K562 (cell line): ENCODE measurements around the gene RAPGEF5. TPM values are rescaled to one million over a fixed set of nuclear protein-coding genes. Genes with fewer than 3 reads are reported as not detected.

Experiments used
- ATAC-seq: fragments of 200-7000 bp; cut with Tn5 transposase; 3 replicates; pipeline ENCODE4 v1.9.1; 2020; ENCODE audit warnings: moderate library complexity
- BruUV-seq: library from RNA; stranded (reverse); fragments of 400-500 nt; replicated peaks from 2 replicates; lab custom pipeline; 2021; lab: Mats Ljungman, UMichigan
- CTCF ChIA-PET: fragments of 300-600 bp; formaldehyde crosslinking; extraction: SDS; loops from one replicate; lab custom pipeline; 2021; ENCODE audit warnings: low intra/inter-chr PET ratio; lab: Yijun Ruan, JAX
- POLR2A ChIA-PET: fragments of 300-600, 350-650 bp; sonication (Branson Sonifier 250); formaldehyde crosslinking; extraction: SDS; loops from one replicate; lab custom pipeline; 2021; ENCODE audit warnings: antibody characterized with exemption, inconsistent platforms; lab: Yijun Ruan, JAX
- DNase-seq, 4 experiments: peaks; one replicate each; pipeline versions ENCODE4 v3.0.0 to v3.0.0-alpha.2; 2011 to 2018; ENCODE audit warnings: low spot score in 3 of 4, mixed read lengths in 3 of 4; ENCODE audit errors: extremely low read depth in 1 of 4
- FAIRE-seq: peaks from 2 replicates; lab custom pipeline; 2011; peaks lifted over from hg19 to GRCh38; lab: Jason Lieb, UNC
- H2AFZ ChIP-seq: 2 replicates; pipeline ENCODE4 v1.6.0; 2011; ENCODE audit warnings: low read depth, low read length, control low read depth, inconsistent platforms
- H3K27ac ChIP-seq: fragments of 200-600 bp; 3 replicates; pipeline ENCODE4 v1.8.0; 2011; ENCODE audit warnings: low read depth, mild to moderate bottlenecking, control low read depth, inconsistent platforms, low read length, moderate library complexity, mixed read lengths; ENCODE audit errors: extremely low read depth
- H3K27me3 ChIP-seq, 2 experiments: fragments of 300-600 bp in 1 of 2; 2 replicates in 1 of 2; 3 replicates in 1 of 2; pipeline versions ENCODE4 v1.6.0 to v1.8.0; 2011; ENCODE audit warnings: inconsistent platforms in 2 of 2, low read length in 2 of 2, mild to moderate bottlenecking in 1 of 2, mixed read lengths in 1 of 2, moderate library complexity in 1 of 2; ENCODE audit not compliant: control insufficient read depth in 2 of 2, insufficient read depth in 2 of 2
- H3K36me3 ChIP-seq: fragments of 300-600 bp; 3 replicates; pipeline ENCODE4 v1.8.0; 2011; ENCODE audit warnings: mild to moderate bottlenecking, low read length, inconsistent platforms; ENCODE audit not compliant: control insufficient read depth, insufficient read depth
- H3K4me1 ChIP-seq, 2 experiments: fragments of 200-600 bp in 1 of 2; replicated peaks in 1 of 2; 2 replicates in 1 of 2; 3 replicates in 1 of 2; pipeline versions ENCODE4 v1.5.1 to v1.8.0; 2011; ENCODE audit warnings: inconsistent platforms in 2 of 2, low read length in 2 of 2, mild to moderate bottlenecking in 1 of 2, mixed read lengths in 1 of 2, moderate library complexity in 1 of 2; ENCODE audit not compliant: control insufficient read depth in 2 of 2, insufficient read depth in 2 of 2
- H3K4me2 ChIP-seq: 2 replicates; pipeline ENCODE4 v1.6.1; 2011; ENCODE audit warnings: low read length, control low read depth, inconsistent platforms, mixed read lengths; ENCODE audit not compliant: insufficient read depth
- H3K4me3 ChIP-seq: fragments of 200-600 bp; sonication (generic), shearing (Covaris generic); 2 replicates; pipeline ENCODE4 v1.5.1; 2016; ENCODE audit warnings: control low read depth, inconsistent platforms
- H3K79me2 ChIP-seq: fragments of 200-600 bp; 3 replicates; pipeline ENCODE4 v1.8.0; 2011; ENCODE audit warnings: low read length, inconsistent platforms; ENCODE audit not compliant: control insufficient read depth, insufficient read depth
- H3K9ac ChIP-seq, 2 experiments: 2 replicates each; pipeline versions ENCODE4 v1.6.0 to v1.6.1; 2011; ENCODE audit warnings: low read depth in 2 of 2, low read length in 2 of 2, control low read depth in 1 of 2, inconsistent platforms in 1 of 2, mild to moderate bottlenecking in 1 of 2, mixed read lengths in 1 of 2; ENCODE audit not compliant: insufficient read depth in 1 of 2
- H3K9me1 ChIP-seq: one replicate; pipeline ENCODE4 v1.6.0; 2011; ENCODE audit warnings: inconsistent platforms, mild to moderate bottlenecking, low read length, moderate library complexity; ENCODE audit not compliant: control insufficient read depth, insufficient read depth
- H3K9me3 ChIP-seq: replicated peaks from 2 replicates; pipeline ENCODE4 v1.5.1; 2011; ENCODE audit warnings: low read depth, low read length, inconsistent platforms; ENCODE audit not compliant: control insufficient read depth, insufficient read depth
- H4K20me1 ChIP-seq: replicated peaks from 2 replicates; pipeline ENCODE4 v1.6.1; 2011; ENCODE audit warnings: low read length, inconsistent platforms, mixed read lengths; ENCODE audit not compliant: control insufficient read depth, insufficient read depth
- CTCF ChIP-seq, 3 experiments: IDR thresholded peaks in 2 of 3; conservative IDR thresholded peaks in 1 of 3; 2 replicates each; pipeline ENCODE4 v1.5.1; 2011 to 2012; ENCODE audit warnings: low read length in 3 of 3, mild to moderate bottlenecking in 3 of 3, control low read depth in 2 of 3, improper control_type of control experiment in 1 of 3, inconsistent platforms in 1 of 3, low read depth in 1 of 3, mixed read lengths in 1 of 3, moderate library complexity in 1 of 3; ENCODE audit not compliant: insufficient read depth in 2 of 3
- HDAC2 ChIP-seq: fragments of 450-650 bp; IDR thresholded peaks from 2 replicates; pipeline ENCODE4 v1.6.1; 2016; ENCODE audit warnings: mild to moderate bottlenecking
- IRF2 ChIP-seq: sonication (generic); formaldehyde crosslinking; IDR thresholded peaks from 2 replicates; pipeline ENCODE4 v1.8.1; 2022; ENCODE audit warnings: mild to moderate bottlenecking, missing genetic modification reagents
- MAFG ChIP-seq: fragments of 450-650 bp; conservative IDR thresholded peaks from 2 replicates; pipeline ENCODE4 v1.6.1; 2016; ENCODE audit warnings: missing genetic modification characterization, missing compliant biosample characterization
- MBD2 ChIP-seq: sonication (generic); IDR thresholded peaks from 2 replicates; pipeline ENCODE4 v1.6.1; 2016; ENCODE audit warnings: low read depth, borderline replicate concordance
- MTA2 ChIP-seq: fragments of 450-650 bp; IDR thresholded peaks from 2 replicates; pipeline ENCODE4 v1.6.1; 2016; ENCODE audit warnings: low read depth
- MYBL2 ChIP-seq, 2 experiments: fragments of 450-650 bp in 1 of 2; sonication (generic) in 1 of 2; formaldehyde crosslinking in 1 of 2; IDR thresholded peaks; 2 replicates each; pipeline versions ENCODE4 v1.6.1 to v1.8.1; 2017 to 2022; ENCODE audit warnings: borderline replicate concordance in 1 of 2, inconsistent platforms in 1 of 2, low read depth in 1 of 2, mild to moderate bottlenecking in 1 of 2, missing genetic modification reagents in 1 of 2, moderate library complexity in 1 of 2
- NCOA2 ChIP-seq, 2 experiments: fragments of 450-650 bp; IDR thresholded peaks; 2 replicates each; pipeline ENCODE4 v1.6.1; 2018; ENCODE audit warnings: mild to moderate bottlenecking in 2 of 2, moderate library complexity in 1 of 2; ENCODE audit not compliant: partially characterized antibody in 2 of 2
- RAD21 ChIP-seq, 2 experiments: fragments of 250-450 bp in 1 of 2; fragments of 450-650 bp in 1 of 2; sonication (Bioruptor Pico) in 1 of 2; formaldehyde crosslinking in 1 of 2; IDR thresholded peaks in 1 of 2; conservative IDR thresholded peaks in 1 of 2; 2 replicates each; pipeline versions ENCODE4 v1.4.0 to v1.8.0; 2020 to 2022; ENCODE audit warnings: mild to moderate bottlenecking in 2 of 2, moderate library complexity in 1 of 2
- RBM17 ChIP-seq: fragments of 200-400 bp; formaldehyde crosslinking; IDR thresholded peaks from 2 replicates; pipeline ENCODE4 v1.6.1; 2017; ENCODE audit warnings: low read depth, mild to moderate bottlenecking, low read length, borderline replicate concordance
- SETDB1 ChIP-seq: IDR thresholded peaks from one replicate; pipeline ENCODE4 v1.6.1; 2012; ENCODE audit warnings: low read length, control low read depth, inconsistent platforms
- SMARCE1 ChIP-seq: fragments of 450-650 bp; IDR thresholded peaks from 2 replicates; pipeline ENCODE4 v1.7.1; 2016; ENCODE audit warnings: mild to moderate bottlenecking
- TCFL5 ChIP-seq: fragments of 250-450 bp; sonication (Bioruptor Pico); conservative IDR thresholded peaks from 2 replicates; pipeline ENCODE4 v1.6.1; 2021; ENCODE audit warnings: mild to moderate bottlenecking, moderate library complexity, matching md5 sums
- THRB ChIP-seq: fragments of 450-650 bp; formaldehyde crosslinking; conservative IDR thresholded peaks from 2 replicates; pipeline ENCODE4 v1.4.0; 2022; ENCODE audit warnings: mild to moderate bottlenecking, missing genetic modification characterization
- TSC22D4 ChIP-seq: fragments of 450-650 bp; IDR thresholded peaks from 2 replicates; pipeline ENCODE4 v1.6.1; 2016; ENCODE audit warnings: missing genetic modification characterization, missing biosample characterization, control low read depth
- ZKSCAN1 ChIP-seq: fragments of 150-350 bp; IDR thresholded peaks from 2 replicates; pipeline ENCODE4 v1.6.1; 2016; ENCODE audit warnings: low read depth, low read length
- ZNF444 ChIP-seq: fragments of 250-450 bp; sonication (Bioruptor Pico); IDR thresholded peaks from 2 replicates; pipeline ENCODE4 v1.4.0; 2020; ENCODE audit warnings: mild to moderate bottlenecking, moderate library complexity
- ZSCAN32 ChIP-seq: fragments of 450-650 bp; formaldehyde crosslinking; IDR thresholded peaks from 2 replicates; pipeline ENCODE4 v1.4.0; 2020; ENCODE audit warnings: mild to moderate bottlenecking, moderate library complexity
- WGBS: fragments of 100-300 bp; shearing (Covaris generic); methylation state at CpG from one replicate; pipeline ENCODE4 v1.1.6; 2016; ENCODE audit warnings: low coverage, mixed read lengths; ENCODE audit not compliant: insufficient coverage; ENCODE audit errors: missing lambda C conversion rate; 5-methylcytosine and 5-hydroxymethylcytosine counted together
- in situ Hi-C: fragments of 300-500 bp; cut with MboI; formaldehyde crosslinking; loops from 4 replicates; pipeline ENCODE4 v1.15.0; 2018; ENCODE audit warnings: inconsistent platforms, mixed read lengths
- intact Hi-C: fragments of 100-400 bp; cut with micrococcal nuclease; formaldehyde crosslinking; loops from 2 replicates; pipeline ENCODE4 v1.14.2; 2022
- polyA plus RNA-seq, 8 experiments: library from polyadenylated mRNA; depleted of rRNA in 4 of 8; stranded (reverse) in 5 of 8; unstranded in 3 of 8; fragments of >200 nt; fragmentation: Nextera tagmentation in 2 of 8; fragmentation: Illumina TruSeq in 1 of 8; extraction: Ambion mirVana in 2 of 8; extraction: Trizol in 1 of 8; gene quantifications; 2 replicates each; pipeline versions ENCODE4 v1.2.1 to v1.2.3, GENCODE V29; 2011 to 2014; ENCODE audit warnings: inconsistent platforms in 1 of 8, missing spikeins in 1 of 8
- total RNA-seq, 7 experiments: library from RNA; depleted of rRNA in 6 of 7; stranded (reverse); fragments of >200 nt in 6 of 7; fragmentation: Illumina TruSeq in 2 of 7; extraction: Trizol in 2 of 7; gene quantifications; 2 replicates each; pipeline versions ENCODE4 v1.2.1 to v1.2.3, GENCODE V29; 2011 to 2021; ENCODE audit warnings: low replicate concordance in 1 of 7

The RAPGEF5 gene
- total and polyA plus RNA-seq, 9 of the 15 experiments (the other 6 are each of a cell fraction or from before 2014, with no cell fraction given): 0.39 to 2.0 (median 1.1) TPM

- no peaks in the 10 kb centered on the region for H3K79me2 ChIP-seq
- H3K36me3 ChIP-seq: no peaks in the 10 kb centered on the region
- H3K4me3 ChIP-seq: no peak overlapping the region
- no peak overlapping the region for H2AFZ ChIP-seq
- no peak overlapping the region for H3K4me2 ChIP-seq
- ATAC-seq (no peak), FAIRE-seq (peak; percentile 19), DNase-seq (no peak)
- BruUV-seq: no TSS peak
- H3K9me3 ChIP-seq: 0 out of 2 replicates have a peak, but pooled peaks cover 1% of the 10 kb centered on the region
- no peak overlapping the region for H3K9ac ChIP-seq
- no peak overlapping the region for H3K27ac ChIP-seq
- CTCF ChIA-PET: interaction anchor here (1.2 to 3.8 kb wide), 3 partner anchors 185 to 193 kb away, joined by 3 to 34 read pairs (median 18); no protein-coding TSS in a partner anchor
- H3K27me3 ChIP-seq: peaks cover 4 to 7% of the 10 kb centered on the region in 2 experiments; a peak in 3 of 5 replicates
- H4K20me1 ChIP-seq: no peaks in the 10 kb centered on the region
- no peaks in the 10 kb centered on the region for H3K9me1 ChIP-seq
- WGBS: 16% methylated on average over 4 of the region's 4 CpGs
- in situ Hi-C loops (loop anchor here (10.0 kb wide), 1 partner anchor 181 kb away; no protein-coding TSS in a partner anchor), intact Hi-C loops (loop anchor here (1.0 to 2.0 kb wide), 2 partner anchors 157 to 184 kb away; no protein-coding TSS in a partner anchor)
- POLR2A ChIA-PET: no interaction called here
- no peaks in the 10 kb centered on the region for H3K4me1 ChIP-seq
- TF ChIP-seq ZKSCAN1: no peak
- TF ChIP-seq MYBL2 (IDR thresholded peaks at IDR 0.05; ENCODE audit: low read depth): no peak
- no peak for TF ChIP-seq MYBL2 (CRISPR knock-in tag; IDR thresholded peaks at IDR 0.05; ENCODE audit: borderline replicate concordance)
- TF ChIP-seq MBD2: no peak
- TF ChIP-seq MTA2: no peak
- TF ChIP-seq NCOA2 (IDR thresholded peaks at IDR 0.05; ENCODE audit: partially characterized antibody in 2 of 2): no peak
- no peak for TF ChIP-seq THRB
- TF ChIP-seq ZSCAN32: no peak
- no peak for TF ChIP-seq TCFL5
- no peak for TF ChIP-seq IRF2 (CRISPR knock-in tag)
- TF ChIP-seq RBM17: no peak
- no peak for TF ChIP-seq TSC22D4 (tag)
- TF ChIP-seq CTCF (IDR thresholded peaks at IDR 0.05 in 2 of 3, conservative IDR thresholded peaks at IDR 0.05 in 1 of 3; ENCODE audit: insufficient read depth in 2 of 3, low read depth in 1 of 3, low read length in 3 of 3): peak in 2 of 3 experiments; percentile 15 to 51; a peak in 2 of 6 replicates
- TF ChIP-seq HDAC2: no peak
- no peak for TF ChIP-seq ZNF444
- TF ChIP-seq SETDB1: no peak
- no peak for TF ChIP-seq SMARCE1
- peak; percentile 47 to 68; a peak in 3 of 4 replicates for TF ChIP-seq RAD21 (CRISPR knock-in tag; conservative IDR thresholded peaks at IDR 0.05 in 1 of 2, IDR thresholded peaks at IDR 0.05 in 1 of 2)
- 0 out of 2 replicates have a peak, but pooled peaks have one; percentile 12 for TF ChIP-seq MAFG (tag)
Observed at GRCh38 chr7:22295402-22296264, 61.3 kb downstream of the RAPGEF5 start.
